HUES64 (cell line): ENCODE data around the gene XXYLT1.

Experiments used
- H3K27ac ChIP-seq: 2 replicates; pipeline ENCODE4 v1.7.0; 2013; ENCODE audit warnings: low read depth, low read length, inconsistent platforms
- H3K27me3 ChIP-seq: 2 replicates; pipeline ENCODE4 v1.6.1; 2013; ENCODE audit warnings: mild to moderate bottlenecking, low read length; ENCODE audit not compliant: insufficient read depth
- H3K36me3 ChIP-seq: 2 replicates; pipeline ENCODE4 v1.6.1; 2013; ENCODE audit warnings: mild to moderate bottlenecking, low read length; ENCODE audit not compliant: insufficient read depth
- H3K4me1 ChIP-seq: 2 replicates; pipeline ENCODE4 v1.6.1; 2013; ENCODE audit warnings: mild to moderate bottlenecking, low read length, moderate library complexity; ENCODE audit not compliant: insufficient read depth
- H3K4me3 ChIP-seq: 2 replicates; pipeline ENCODE4 v1.5.1; 2013; ENCODE audit warnings: mild to moderate bottlenecking, low read length, moderate library complexity
- H3K9ac ChIP-seq: 2 replicates; pipeline ENCODE4 v1.6.1; 2013; ENCODE audit warnings: mild to moderate bottlenecking, low read depth, low read length
- H3K9me3 ChIP-seq: 2 replicates; pipeline ENCODE4 v1.6.1; 2013; ENCODE audit warnings: low read depth, low read length; ENCODE audit not compliant: insufficient read depth
- WGBS: fragments of 150-250, 120-280 bp; methylation state at CpG from one replicate; pipeline ENCODE4 v1.1.7; 2013; ENCODE audit warnings: missing lambda C conversion rate; 5-methylcytosine and 5-hydroxymethylcytosine counted together

The XXYLT1 gene

GRCh38 chr3:195118671-195119070, 152.3 kb downstream of the XXYLT1 start:
- 82% methylated on average over 13 of the region's 13 CpGs for WGBS
- Histone ChIP-seq H3K9me3 (no peaks in the 10 kb centered on the region), H3K36me3 (no peaks in the 10 kb centered on the region), H3K4me1 (peaks cover 22% of the 10 kb centered on the region), H3K4me3 (no peak overlapping the region), H3K9ac (no peak overlapping the region), H3K27ac (peak overlapping the region; percentile 61; the same call in 1 of the 2 replicates), H3K27me3 (no peaks in the 10 kb centered on the region)

DNA sequence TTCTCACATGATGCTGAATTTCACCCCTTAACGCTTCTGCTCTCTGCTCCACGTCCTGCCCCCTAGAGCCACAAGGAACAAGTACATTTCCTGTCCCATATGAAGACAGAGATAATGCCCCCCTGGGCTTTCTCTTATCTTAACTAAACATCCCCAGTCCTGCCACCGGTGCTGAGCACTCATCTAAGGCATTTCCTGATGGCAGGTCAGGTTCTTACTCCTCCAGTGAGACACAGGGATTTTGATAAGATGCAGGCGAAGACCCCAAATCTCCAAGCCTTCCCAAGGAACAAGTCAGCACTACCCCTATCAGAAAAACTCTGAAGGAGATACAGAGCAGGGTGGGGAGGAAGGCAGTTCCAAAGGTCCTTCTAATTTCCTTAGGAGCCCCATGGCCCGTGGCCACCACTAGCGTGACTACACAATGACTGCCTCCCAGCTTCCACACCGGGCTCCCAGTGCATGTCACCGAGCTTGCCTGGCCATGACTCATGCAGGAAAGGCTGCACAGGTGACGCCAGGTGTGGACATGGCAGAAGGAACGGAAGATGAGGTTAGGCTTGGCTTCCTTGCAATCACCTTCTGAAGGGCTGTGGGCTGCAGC, 152.9 kb downstream of the XXYLT1 start:
- Histone ChIP-seq H3K4me3 (no peak overlapping the region), H3K9ac (no peak overlapping the region), H3K9me3 (no peaks in the 10 kb centered on the region), H3K4me1 (peaks cover 22% of the 10 kb centered on the region), H3K27ac (peak overlapping the region; percentile 61; the same call in 1 of the 2 replicates), H3K27me3 (no peaks in the 10 kb centered on the region), H3K36me3 (no peaks in the 10 kb centered on the region)
- WGBS = 66% methylated on average over 10 of the region's 10 CpGs

GRCh38 chr3:195116407-195117185, 154.4 kb downstream of the XXYLT1 start:
- WGBS = 71% methylated on average over 4 of the region's 5 CpGs
- Histone ChIP-seq H3K27ac (no peak overlapping the region), H3K9me3 (no peaks in the 10 kb centered on the region), H3K36me3 (no peaks in the 10 kb centered on the region), H3K9ac (no peak overlapping the region), H3K27me3 (no peaks in the 10 kb centered on the region), H3K4me1 (peaks cover 22% of the 10 kb centered on the region), H3K4me3 (no peak overlapping the region)

DNA sequence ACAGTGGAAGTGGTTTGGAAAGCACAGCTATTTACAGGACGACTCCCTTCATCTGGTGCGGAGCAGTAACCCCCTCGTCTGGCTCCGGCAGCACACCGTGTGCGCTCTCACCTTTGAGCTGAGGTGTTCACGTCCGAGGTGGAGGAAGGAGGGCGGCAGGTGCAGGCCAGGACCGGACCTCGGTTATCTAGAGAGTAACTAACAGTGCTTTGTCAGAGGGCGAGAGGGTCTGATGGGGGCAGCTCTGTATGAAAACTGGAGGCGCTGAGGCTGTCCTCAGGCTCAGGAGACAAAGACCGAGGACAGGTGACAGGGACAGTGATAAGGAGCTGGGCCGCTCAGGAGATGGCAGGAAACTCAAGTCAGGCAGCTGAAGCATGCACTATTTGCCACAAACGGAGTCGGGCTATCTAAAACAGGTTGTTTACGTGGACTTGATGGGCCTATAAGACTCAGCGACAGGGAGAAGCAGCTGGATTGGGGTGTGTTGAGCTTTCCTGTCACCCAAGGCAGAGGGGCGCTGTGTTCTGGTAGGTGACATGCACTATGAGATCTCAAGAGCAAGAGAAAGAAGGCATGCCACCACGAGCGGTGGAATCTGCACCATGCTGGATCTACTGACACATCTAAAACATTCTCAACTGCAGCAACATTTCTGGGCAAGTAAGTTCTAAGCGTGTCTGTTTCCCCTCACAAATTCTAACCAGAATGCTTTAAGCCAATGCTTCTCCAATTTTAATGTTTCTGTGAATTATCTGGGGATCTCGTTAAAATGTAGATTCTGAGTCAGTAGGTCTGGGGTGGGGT, 155.2 kb downstream of the XXYLT1 start:
- Histone ChIP-seq H3K9me3 (no peaks in the 10 kb centered on the region), H3K27me3 (no peaks in the 10 kb centered on the region), H3K9ac (no peak overlapping the region), H3K36me3 (no peaks in the 10 kb centered on the region), H3K4me3 (no peak overlapping the region), H3K27ac (no peak overlapping the region), H3K4me1 (peaks cover 22% of the 10 kb centered on the region)
- WGBS = 88% methylated on average over 24 of the region's 24 CpGs

GRCh38 chr3:195114786-195115599, 156.0 kb downstream of the XXYLT1 start:
- Histone ChIP-seq H3K27ac (no peak overlapping the region), H3K27me3 (no peaks in the 10 kb centered on the region), H3K9me3 (no peaks in the 10 kb centered on the region), H3K9ac (no peak overlapping the region), H3K36me3 (no peaks in the 10 kb centered on the region), H3K4me3 (no peak overlapping the region), H3K4me1 (peaks cover 18% of the 10 kb centered on the region)
- WGBS = 90% methylated on average over 31 of the region's 31 CpGs

- Histone ChIP-seq H3K27me3 (no peaks in the 10 kb centered on the region), H3K27ac (no peak overlapping the region), H3K36me3 (no peaks in the 10 kb centered on the region), H3K4me1 (peaks cover 13% of the 10 kb centered on the region), H3K9me3 (no peaks in the 10 kb centered on the region), H3K9ac (no peak overlapping the region), H3K4me3 (no peak overlapping the region)
- 96% methylated on average over 14 of the region's 14 CpGs for WGBS
These were observed 157.2 kb downstream of the XXYLT1 start for GRCh38 chr3:195113536-195114425.

- no peaks in the 10 kb centered on the region for H3K27me3 ChIP-seq
- no peaks in the 10 kb centered on the region for H3K9me3 ChIP-seq
- H3K36me3 ChIP-seq = no peaks in the 10 kb centered on the region
- H3K4me1 ChIP-seq = peaks cover 6% of the 10 kb centered on the region; the same call in 1 of the 2 replicates
- H3K4me3 ChIP-seq = no peak overlapping the region
- no peak overlapping the region for H3K9ac ChIP-seq
- 95% methylated on average over 14 of the region's 14 CpGs for WGBS
- H3K27ac ChIP-seq = no peak overlapping the region
These were observed 157.9 kb downstream of the XXYLT1 start for GRCh38 chr3:195113048-195113447.

DNA sequence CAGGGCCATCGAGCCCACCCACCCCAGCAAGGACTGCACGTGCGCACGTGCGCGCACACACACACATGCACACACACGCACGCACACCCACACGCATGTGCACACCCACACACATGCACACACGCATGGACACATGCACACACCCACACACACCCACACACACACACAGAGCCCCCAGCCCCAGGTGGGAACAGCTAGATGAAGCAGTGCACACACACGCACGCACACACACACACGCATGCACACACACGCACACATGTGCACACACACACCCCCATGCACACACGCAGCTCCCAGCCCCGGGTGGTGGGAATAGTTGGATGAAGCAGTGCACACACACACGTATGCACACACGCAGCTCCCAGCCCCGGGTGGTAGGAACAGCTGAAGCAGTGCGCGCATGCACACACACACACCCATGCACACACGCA, 158.6 kb downstream of the XXYLT1 start:
- no peaks in the 10 kb centered on the region for H3K36me3 ChIP-seq
- no peaks in the 10 kb centered on the region for H3K9me3 ChIP-seq
- no peak overlapping the region for H3K4me3 ChIP-seq
- WGBS = 82% methylated on average over 22 of the region's 22 CpGs
- no peaks in the 10 kb centered on the region for H3K4me1 ChIP-seq
- no peak overlapping the region for H3K27ac ChIP-seq
- no peaks in the 10 kb centered on the region for H3K27me3 ChIP-seq
- no peak overlapping the region for H3K9ac ChIP-seq

GRCh38 chr3:195111766-195112165, 159.2 kb downstream of the XXYLT1 start:
- H3K27ac ChIP-seq = no peak overlapping the region
- no peaks in the 10 kb centered on the region for H3K27me3 ChIP-seq
- WGBS = 95% methylated on average over 9 of the region's 9 CpGs
- H3K36me3 ChIP-seq = no peaks in the 10 kb centered on the region
- no peaks in the 10 kb centered on the region for H3K4me1 ChIP-seq
- H3K9ac ChIP-seq = no peak overlapping the region
- no peak overlapping the region for H3K4me3 ChIP-seq
- H3K9me3 ChIP-seq = no peaks in the 10 kb centered on the region

DNA sequence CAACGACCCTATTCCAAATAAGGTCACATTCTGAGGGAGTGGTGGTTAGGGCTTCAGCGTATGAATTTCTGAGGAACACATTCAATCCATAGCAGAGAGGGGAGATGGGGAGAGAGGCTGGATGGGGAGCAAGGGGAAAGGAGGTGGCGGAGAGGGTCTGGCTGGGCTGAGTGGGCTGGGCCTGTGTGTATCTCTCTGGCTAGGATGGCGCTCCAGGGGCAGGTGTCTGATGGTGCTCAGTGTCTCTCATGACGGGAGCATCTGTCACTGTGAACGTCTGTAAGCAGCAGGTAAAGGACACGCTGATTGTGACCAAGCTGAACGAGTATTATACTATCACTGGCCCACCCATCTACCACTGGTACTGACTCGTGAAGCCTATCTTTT, 159.6 kb downstream of the XXYLT1 start:
- Histone ChIP-seq H3K4me1 (no peaks in the 10 kb centered on the region), H3K9ac (no peak overlapping the region), H3K4me3 (no peak overlapping the region), H3K9me3 (no peaks in the 10 kb centered on the region), H3K27ac (no peak overlapping the region), H3K36me3 (no peaks in the 10 kb centered on the region), H3K27me3 (no peaks in the 10 kb centered on the region)
- WGBS = 91% methylated on average over 9 of the region's 9 CpGs
